Activated CD8-positive, alpha-beta memory T cell treated with anti-CD3 and anti-CD28 coated beads, Interleukin-2, amount 10 ng/mL, durations not matched to agents 7 days and 5 days (primary cell): ENCODE data around the gene NTM. TPM values are rescaled to one million over a fixed set of nuclear protein-coding genes. Genes with fewer than 3 reads are reported as not detected.

Source experiments
- ATAC-seq: fragments of 150-1000 bp; cut with Tn5 transposase; one replicate; pipeline ENCODE4 v1.10.0; 2021; ENCODE audit warnings: moderate library complexity
- CTCF ChIA-PET: fragments of 350-600 bp; sonication (Branson Sonifier 250); formaldehyde crosslinking; loops from one replicate; lab custom pipeline; 2021; ENCODE audit warnings: antibody characterized with exemption; lab: Charles Lee
- DNase-seq: peaks from one replicate; pipeline ENCODE4 v3.0.0-alpha.2; 2020
- H3K27ac Mint-ChIP-seq: one replicate; pipeline ENCODE4 v1.8.0; 2021; ENCODE audit warnings: mild to moderate bottlenecking, mixed read lengths
- H3K27me3 Mint-ChIP-seq: one replicate; pipeline ENCODE4 v1.8.0; 2021; ENCODE audit warnings: mixed read lengths
- H3K36me3 Mint-ChIP-seq: one replicate; pipeline ENCODE4 v1.8.0; 2021; ENCODE audit warnings: mild to moderate bottlenecking, mixed read lengths
- H3K4me1 Mint-ChIP-seq: one replicate; pipeline ENCODE4 v1.8.0; 2021; ENCODE audit warnings: mixed read lengths
- H3K4me3 Mint-ChIP-seq: one replicate; pipeline ENCODE4 v1.8.0; 2021; ENCODE audit warnings: mild to moderate bottlenecking, moderate library complexity, mixed read lengths
- H3K9me3 Mint-ChIP-seq: one replicate; pipeline ENCODE4 v1.8.0; 2022; ENCODE audit warnings: low read depth, mixed read lengths
- total RNA-seq, 2 experiments: library from RNA; stranded (reverse); gene quantifications; one replicate each; pipeline ENCODE4 v1.2.3, GENCODE V29; 2021

NTM gene
- total RNA-seq, 2 experiments from 2014 or later: not detected

- Mint-ChIP-seq H3K27ac (no peak overlapping the region), H3K4me1 (no peaks in the 10 kb centered on the region), H3K9me3 (no peaks in the 10 kb centered on the region), H3K36me3 (no peaks in the 10 kb centered on the region), H3K4me3 (no peak overlapping the region), H3K27me3 (no peaks in the 10 kb centered on the region)
- ATAC-seq: no peak
- no peak for DNase-seq
- CTCF ChIA-PET: no interaction called here
Measured at GRCh38 chr11:131661132-131661531, 290.7 kb downstream of the NTM start.

GRCh38 chr11:131662317-131662972 lies 292.0 kb downstream of the NTM start:
- CTCF ChIA-PET: interaction anchor here (0.7 kb wide), 1 partner anchor 12 kb away, joined by 3 read pairs; no protein-coding TSS in a partner anchor
- no peaks in the 10 kb centered on the region for H3K9me3 Mint-ChIP-seq
- H3K4me3 Mint-ChIP-seq: no peak overlapping the region
- no peak for DNase-seq
- ATAC-seq: no peak
- H3K4me1 Mint-ChIP-seq: no peaks in the 10 kb centered on the region
- H3K36me3 Mint-ChIP-seq: no peaks in the 10 kb centered on the region
- no peaks in the 10 kb centered on the region for H3K27me3 Mint-ChIP-seq
- no peak overlapping the region for H3K27ac Mint-ChIP-seq

- Mint-ChIP-seq H3K36me3 (no peaks in the 10 kb centered on the region), H3K27ac (no peak overlapping the region), H3K4me1 (no peaks in the 10 kb centered on the region), H3K9me3 (no peaks in the 10 kb centered on the region), H3K4me3 (no peak overlapping the region), H3K27me3 (no peaks in the 10 kb centered on the region)
- CTCF ChIA-PET: interaction anchor here (0.7 kb wide), 1 partner anchor 11 kb away, joined by 3 read pairs; no protein-coding TSS in a partner anchor
- ATAC-seq (no peak), DNase-seq (no peak)
Measured at GRCh38 chr11:131662993-131663392, 292.6 kb downstream of the NTM start.

- ATAC-seq: no peak
- no peaks in the 10 kb centered on the region for H3K36me3 Mint-ChIP-seq
- DNase-seq: no peak
- H3K4me3 Mint-ChIP-seq: no peak overlapping the region
- H3K9me3 Mint-ChIP-seq: no peaks in the 10 kb centered on the region
- CTCF ChIA-PET: interaction anchor here (1.0 kb wide), 1 partner anchor 11 kb away, joined by 3 read pairs; no protein-coding TSS in a partner anchor
- no peaks in the 10 kb centered on the region for H3K4me1 Mint-ChIP-seq
- no peak overlapping the region for H3K27ac Mint-ChIP-seq
- no peaks in the 10 kb centered on the region for H3K27me3 Mint-ChIP-seq
Measured at GRCh38 chr11:131663405-131664200, 293.2 kb downstream of the NTM start.

- peaks cover 3% of the 10 kb centered on the region for H3K4me1 Mint-ChIP-seq
- no peaks in the 10 kb centered on the region for H3K36me3 Mint-ChIP-seq
- ATAC-seq (no peak), DNase-seq (no peak)
- no peaks in the 10 kb centered on the region for H3K9me3 Mint-ChIP-seq
- CTCF ChIA-PET: interaction anchor here (1.0 kb wide), 1 partner anchor 10 kb away, joined by 3 read pairs; no protein-coding TSS in a partner anchor
- no peak overlapping the region for H3K27ac Mint-ChIP-seq
- H3K27me3 Mint-ChIP-seq: no peaks in the 10 kb centered on the region
- no peak overlapping the region for H3K4me3 Mint-ChIP-seq
Measured at GRCh38 chr11:131664293-131664692, 293.9 kb downstream of the NTM start.

- ATAC-seq: no peak
- CTCF ChIA-PET: no interaction called here
- Mint-ChIP-seq H3K4me3 (no peak overlapping the region), H3K27ac (no peak overlapping the region), H3K27me3 (no peaks in the 10 kb centered on the region), H3K9me3 (no peaks in the 10 kb centered on the region), H3K4me1 (peaks cover 3% of the 10 kb centered on the region), H3K36me3 (no peaks in the 10 kb centered on the region)
- DNase-seq: no peak
Measured at GRCh38 chr11:131664816-131665215, 294.4 kb downstream of the NTM start.

- no peak for DNase-seq
- Mint-ChIP-seq H3K27ac (no peak overlapping the region), H3K27me3 (no peaks in the 10 kb centered on the region), H3K4me1 (peaks cover 3% of the 10 kb centered on the region), H3K4me3 (no peak overlapping the region), H3K9me3 (no peaks in the 10 kb centered on the region), H3K36me3 (no peaks in the 10 kb centered on the region)
- CTCF ChIA-PET: no interaction called here
- no peak for ATAC-seq
Measured at GRCh38 chr11:131665344-131665968, 295.0 kb downstream of the NTM start.

- ATAC-seq (no peak), DNase-seq (no peak)
- Mint-ChIP-seq H3K27ac (no peak overlapping the region), H3K27me3 (no peaks in the 10 kb centered on the region), H3K4me1 (peaks cover 3% of the 10 kb centered on the region), H3K4me3 (no peak overlapping the region), H3K36me3 (no peaks in the 10 kb centered on the region), H3K9me3 (no peaks in the 10 kb centered on the region)
- CTCF ChIA-PET: no interaction called here
Measured at GRCh38 chr11:131666006-131666405, 295.6 kb downstream of the NTM start.

GRCh38 chr11:131666617-131667016 lies 296.2 kb downstream of the NTM start:
- ATAC-seq: no peak

GRCh38 chr11:131667566-131667965 lies 297.2 kb downstream of the NTM start:
- ATAC-seq (no peak), DNase-seq (no peak)
- CTCF ChIA-PET: no interaction called here
- Mint-ChIP-seq H3K36me3 (no peaks in the 10 kb centered on the region), H3K27ac (no peak overlapping the region), H3K9me3 (no peaks in the 10 kb centered on the region), H3K4me1 (peaks cover 3% of the 10 kb centered on the region), H3K4me3 (no peak overlapping the region), H3K27me3 (no peaks in the 10 kb centered on the region)

More at GRCh38 chr11:131666617-131667016, 296.2 kb downstream of the NTM start:
- CTCF ChIA-PET: no interaction called here
- no peak overlapping the region for H3K4me3 Mint-ChIP-seq
- no peak for DNase-seq
- H3K9me3 Mint-ChIP-seq: no peaks in the 10 kb centered on the region
- no peaks in the 10 kb centered on the region for H3K27me3 Mint-ChIP-seq
- peaks cover 3% of the 10 kb centered on the region for H3K4me1 Mint-ChIP-seq
- no peak overlapping the region for H3K27ac Mint-ChIP-seq
- no peaks in the 10 kb centered on the region for H3K36me3 Mint-ChIP-seq

- H3K4me1 Mint-ChIP-seq: peaks cover 3% of the 10 kb centered on the region
- H3K36me3 Mint-ChIP-seq: no peaks in the 10 kb centered on the region
- ATAC-seq (peak; percentile 42), DNase-seq (peak; percentile 47)
- no peak overlapping the region for H3K4me3 Mint-ChIP-seq
- CTCF ChIA-PET: interaction anchor here (1.9 kb wide), 1 partner anchor 604 kb away, joined by 6 read pairs; no protein-coding TSS in a partner anchor
- no peaks in the 10 kb centered on the region for H3K27me3 Mint-ChIP-seq
- H3K27ac Mint-ChIP-seq: no peak overlapping the region
- no peaks in the 10 kb centered on the region for H3K9me3 Mint-ChIP-seq
Measured at GRCh38 chr11:131668500-131669400, 298.3 kb downstream of the NTM start.

- ATAC-seq: no peak
- CTCF ChIA-PET: interaction anchor here (0.8 to 1.9 kb wide), 2 partner anchors 18 to 605 kb away, joined by 4 to 6 read pairs; no protein-coding TSS in a partner anchor
- no peaks in the 10 kb centered on the region for H3K27me3 Mint-ChIP-seq
- H3K27ac Mint-ChIP-seq: no peak overlapping the region
- H3K4me1 Mint-ChIP-seq: peaks cover 3% of the 10 kb centered on the region
- no peak overlapping the region for H3K4me3 Mint-ChIP-seq
- no peak for DNase-seq
- H3K9me3 Mint-ChIP-seq: no peaks in the 10 kb centered on the region
- no peaks in the 10 kb centered on the region for H3K36me3 Mint-ChIP-seq
Measured at GRCh38 chr11:131669401-131669780, 299.0 kb downstream of the NTM start.

- Mint-ChIP-seq H3K4me3 (no peak overlapping the region), H3K27ac (no peak overlapping the region), H3K9me3 (no peaks in the 10 kb centered on the region), H3K27me3 (no peaks in the 10 kb centered on the region), H3K36me3 (no peaks in the 10 kb centered on the region), H3K4me1 (peaks cover 3% of the 10 kb centered on the region)
- no peak for DNase-seq
- CTCF ChIA-PET: no interaction called here
- no peak for ATAC-seq
Measured at GRCh38 chr11:131670876-131671275, 300.5 kb downstream of the NTM start.
